Uterus (tissue), 4 donors: Measurements from ENCODE around the gene IFNL4. TPM values are rescaled to one million over a fixed set of nuclear protein-coding genes. Genes with fewer than 3 reads are reported as not detected.

Experiments
- DNase-seq, 2 donors: peaks; one replicate each; pipeline ENCODE4 v3.0.0-alpha.2; 2019 to 2020
- H3K27ac ChIP-seq, 2 donors: fragments of 200-600 bp; sonication (generic); 1 replicate in 1 of 2; 2 replicates in 1 of 2; pipeline ENCODE4 v1.5.1; 2016 to 2018
- H3K27me3 ChIP-seq, 2 donors: fragments of 200-600 bp; sonication (generic); one replicate each; pipeline ENCODE4 v1.5.1; 2018 to 2019; ENCODE audit warnings: control low read depth in 1 of 2
- H3K36me3 ChIP-seq, 2 donors: fragments of 200-600 bp; sonication (generic); one replicate each; pipeline ENCODE4 v1.5.1; 2019; ENCODE audit warnings: control low read depth in 1 of 2
- H3K4me1 ChIP-seq, 2 donors: fragments of 200-600 bp; sonication (generic); one replicate each; pipeline ENCODE4 v1.5.1; 2018 to 2019; ENCODE audit warnings: control low read depth in 1 of 2
- H3K4me3 ChIP-seq, 2 donors: fragments of 200-600 bp; sonication (generic); 1 replicate in 1 of 2; 2 replicates in 1 of 2; pipeline ENCODE4 v1.5.1; 2018 to 2019; ENCODE audit warnings: mild to moderate bottlenecking in 1 of 2
- H3K9me3 ChIP-seq, 2 donors: fragments of 200-600 bp; sonication (generic); one replicate each; pipeline ENCODE4 v1.5.1; 2019; ENCODE audit warnings: control low read depth in 1 of 2
- CTCF ChIP-seq, 4 experiments: fragments of 200-600 bp in 2 of 4; fragments of 450-650 bp in 2 of 4; sonication (generic) in 2 of 4; IDR thresholded peaks; one replicate each; pipeline ENCODE4 v1.5.1; 2016 to 2019; ENCODE audit warnings: antibody characterized with exemption in 4 of 4, mild to moderate bottlenecking in 2 of 4, moderate library complexity in 1 of 4
- POLR2A ChIP-seq, 2 donors: fragments of 450-650 bp; IDR thresholded peaks; one replicate each; pipeline ENCODE4 v1.6.1; 2016; ENCODE audit warnings: antibody characterized with exemption in 2 of 2, mild to moderate bottlenecking in 1 of 2, moderate library complexity in 1 of 2
- intact Hi-C: fragments of 100-400 bp; cut with DNase I; formaldehyde crosslinking; loops from one replicate; pipeline ENCODE4 v1.15.1; 2023; ENCODE audit warnings: low total_unique reads
- total RNA-seq, 4 donors: library from RNA; depleted of rRNA in 3 of 4; stranded (reverse); fragments of >200 nt in 3 of 4; gene quantifications; one replicate each; pipeline versions ENCODE4 v1.1.0 to v1.2.4, GENCODE V29; 2014 to 2023
- donor health status: DM: yes; HTN: yes; CAD: no.

The IFNL4 gene
- total RNA-seq, 4 donors from 2014 or later: 0.90 TPM; not detected in 3

DNA sequence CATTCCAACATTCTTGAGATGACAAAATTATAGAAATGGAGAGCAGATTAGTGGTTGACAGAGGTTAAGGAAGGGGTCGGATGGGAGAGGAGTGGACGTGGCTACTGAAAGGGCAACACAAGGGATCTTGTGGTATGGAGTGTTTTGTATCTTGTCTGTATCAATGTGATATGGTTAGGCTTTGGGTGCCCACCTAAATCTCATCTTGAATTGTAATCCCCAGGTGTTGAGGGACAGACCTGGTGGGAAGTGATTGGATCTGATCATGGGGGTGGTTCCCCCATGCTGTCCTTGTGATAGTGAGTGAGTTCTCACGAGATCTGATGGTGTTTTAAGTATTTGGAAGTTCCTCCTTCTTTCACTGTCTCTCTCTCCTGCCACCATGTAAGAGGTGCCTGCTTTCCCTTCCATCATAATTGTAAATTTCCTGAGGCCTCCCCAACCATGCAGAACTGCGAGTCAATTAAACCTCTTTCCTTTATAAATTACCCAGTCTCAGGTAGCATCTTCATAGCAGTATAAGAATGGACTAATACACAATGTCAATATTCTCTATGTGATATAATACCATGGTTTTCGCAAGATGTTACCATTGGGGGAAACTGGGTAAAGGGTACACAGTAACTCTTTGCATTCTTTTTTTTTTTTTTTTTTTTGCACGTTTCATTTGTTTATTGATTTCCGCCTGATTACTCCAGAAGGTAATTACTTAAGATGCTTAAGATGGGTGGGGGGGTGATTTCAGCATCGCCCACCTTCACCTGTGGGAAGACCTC, 4.9 kb upstream of the IFNL4 start:
- no peak for DNase-seq
- Histone ChIP-seq H3K36me3 (no peaks in the 10 kb centered on the region), H3K27me3 (no peaks in the 10 kb centered on the region), H3K4me1 (no peaks in the 10 kb centered on the region), H3K27ac (no peak overlapping the region), H3K4me3 (no peak overlapping the region), H3K9me3 (no peaks in the 10 kb centered on the region)
- intact Hi-C loops: no loop called here
- no peak for TF ChIP-seq CTCF (IDR thresholded peaks at IDR 0.05)
- no peak for TF ChIP-seq POLR2A (IDR thresholded peaks at IDR 0.05)

DNA sequence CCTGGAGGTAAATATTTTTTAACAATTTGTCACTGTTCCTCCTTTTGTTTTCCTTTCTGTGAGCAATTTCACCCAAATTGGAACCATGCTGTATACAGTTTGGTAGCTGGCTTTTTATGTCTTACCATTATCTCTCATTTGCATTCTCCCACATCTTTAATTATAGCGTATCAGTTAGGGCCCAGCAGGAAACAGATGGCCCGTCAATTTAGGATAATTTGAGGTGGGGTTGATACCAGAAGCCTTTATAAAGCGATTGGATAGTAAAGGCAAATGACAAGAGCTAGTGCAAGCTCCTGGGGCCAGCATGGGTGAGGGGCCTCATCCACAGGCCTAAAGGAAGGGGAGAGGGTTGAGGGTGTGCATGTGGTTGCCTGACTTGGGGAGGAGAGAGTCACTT, 3.8 kb upstream of the IFNL4 start:
- intact Hi-C loops: no loop called here
- H3K4me3 ChIP-seq: no peak overlapping the region
- no peak for TF ChIP-seq CTCF (IDR thresholded peaks at IDR 0.05)
- TF ChIP-seq POLR2A (IDR thresholded peaks at IDR 0.05): no peak
- no peaks in the 10 kb centered on the region for H3K9me3 ChIP-seq
- no peaks in the 10 kb centered on the region for H3K27me3 ChIP-seq
- H3K4me1 ChIP-seq: no peaks in the 10 kb centered on the region
- no peak overlapping the region for H3K27ac ChIP-seq
- no peaks in the 10 kb centered on the region for H3K36me3 ChIP-seq
- no peak for DNase-seq

DNA sequence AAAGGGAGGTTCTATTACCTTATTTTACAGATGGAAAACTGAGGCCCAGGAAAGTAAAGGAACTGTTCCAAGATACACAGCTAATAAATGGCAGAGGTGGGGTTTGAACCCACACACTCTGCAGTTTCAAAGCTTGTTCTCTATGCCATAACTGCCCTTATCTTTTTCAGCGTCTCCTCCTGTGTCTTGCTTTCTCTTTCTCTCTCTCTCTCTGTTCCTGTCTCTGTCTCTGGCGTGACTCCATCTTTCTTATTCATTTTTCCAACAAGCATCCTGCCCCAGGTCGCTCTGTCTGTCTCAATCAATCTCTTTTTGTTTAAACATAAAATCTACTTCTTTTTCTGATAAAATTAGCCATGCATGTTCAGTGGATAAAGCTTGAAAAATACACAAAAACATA, 3.2 kb upstream of the IFNL4 start:
- intact Hi-C loops: no loop called here
- DNase-seq: no peak
- no peaks in the 10 kb centered on the region for H3K27me3 ChIP-seq

GRCh38 chr19:39251081-39251480, 2.4 kb upstream of the IFNL4 start:
- no peak for DNase-seq
- no peaks in the 10 kb centered on the region for H3K27me3 ChIP-seq
- H3K4me1 ChIP-seq: no peaks in the 10 kb centered on the region
- H3K36me3 ChIP-seq: no peaks in the 10 kb centered on the region
- H3K4me3 ChIP-seq: no peak overlapping the region
- intact Hi-C loops: no loop called here
- no peaks in the 10 kb centered on the region for H3K9me3 ChIP-seq
- TF ChIP-seq POLR2A (IDR thresholded peaks at IDR 0.05) (no peak), CTCF (IDR thresholded peaks at IDR 0.05) (no peak)
- H3K27ac ChIP-seq: no peak overlapping the region

More for the DNA sequence above, 3.2 kb upstream of the IFNL4 start:
- TF ChIP-seq POLR2A (IDR thresholded peaks at IDR 0.05) (no peak), CTCF (IDR thresholded peaks at IDR 0.05) (no peak)
- H3K27ac ChIP-seq: peak overlapping the region in 1 of 2 donors; percentile 23
- no peaks in the 10 kb centered on the region for H3K4me1 ChIP-seq
- H3K9me3 ChIP-seq: no peaks in the 10 kb centered on the region
- H3K36me3 ChIP-seq: no peaks in the 10 kb centered on the region
- no peak overlapping the region for H3K4me3 ChIP-seq

GRCh38 chr19:39247701-39248664, 673 bp downstream of the IFNL4 start:
- Histone ChIP-seq H3K27ac (no peak overlapping the region), H3K4me3 (no peak overlapping the region), H3K9me3 (no peaks in the 10 kb centered on the region), H3K36me3 (no peaks in the 10 kb centered on the region), H3K4me1 (no peaks in the 10 kb centered on the region), H3K27me3 (no peaks in the 10 kb centered on the region)
- TF ChIP-seq CTCF (IDR thresholded peaks at IDR 0.05): no peak
- no peak for TF ChIP-seq POLR2A (IDR thresholded peaks at IDR 0.05)
- intact Hi-C loops: no loop called here
- DNase-seq: no peak
